ENCODE results near the gene WDTC1. TPM values are rescaled to one million over a fixed set of nuclear protein-coding genes. Genes with fewer than 3 reads are reported as not detected.

The WDTC1 gene
- total and polyA plus RNA-seq, 2 of the 13 experiments (the other 11 are each of a cell fraction or from before 2014, with no cell fraction given), result 5.5 TPM

DNA sequence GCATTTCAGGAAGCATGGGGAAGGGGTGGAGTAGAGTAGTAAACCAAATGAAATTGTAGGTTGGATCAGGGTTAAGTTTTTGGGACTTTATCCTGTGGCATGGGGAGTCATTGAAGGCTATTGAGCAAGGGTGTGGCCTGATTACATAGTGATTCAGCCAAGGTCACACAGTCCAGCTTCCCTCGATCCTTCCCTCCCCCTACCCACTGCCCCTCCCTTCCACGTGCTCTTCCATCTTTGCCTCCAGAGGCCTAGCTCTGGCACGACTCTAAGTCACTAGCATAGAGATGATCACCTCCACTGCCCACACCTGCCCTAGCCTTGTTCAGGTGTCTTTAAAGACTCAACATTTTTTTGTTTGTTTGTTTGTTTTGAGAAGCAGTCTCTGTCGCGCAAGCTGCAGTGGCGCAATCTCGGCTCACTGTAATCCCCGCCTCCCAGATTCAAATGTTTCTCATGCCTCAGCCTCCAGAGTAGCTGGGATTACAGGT lies 42.3 kb upstream of the WDTC1 start (continued):
- TF ChIP-seq, protein P1, sequence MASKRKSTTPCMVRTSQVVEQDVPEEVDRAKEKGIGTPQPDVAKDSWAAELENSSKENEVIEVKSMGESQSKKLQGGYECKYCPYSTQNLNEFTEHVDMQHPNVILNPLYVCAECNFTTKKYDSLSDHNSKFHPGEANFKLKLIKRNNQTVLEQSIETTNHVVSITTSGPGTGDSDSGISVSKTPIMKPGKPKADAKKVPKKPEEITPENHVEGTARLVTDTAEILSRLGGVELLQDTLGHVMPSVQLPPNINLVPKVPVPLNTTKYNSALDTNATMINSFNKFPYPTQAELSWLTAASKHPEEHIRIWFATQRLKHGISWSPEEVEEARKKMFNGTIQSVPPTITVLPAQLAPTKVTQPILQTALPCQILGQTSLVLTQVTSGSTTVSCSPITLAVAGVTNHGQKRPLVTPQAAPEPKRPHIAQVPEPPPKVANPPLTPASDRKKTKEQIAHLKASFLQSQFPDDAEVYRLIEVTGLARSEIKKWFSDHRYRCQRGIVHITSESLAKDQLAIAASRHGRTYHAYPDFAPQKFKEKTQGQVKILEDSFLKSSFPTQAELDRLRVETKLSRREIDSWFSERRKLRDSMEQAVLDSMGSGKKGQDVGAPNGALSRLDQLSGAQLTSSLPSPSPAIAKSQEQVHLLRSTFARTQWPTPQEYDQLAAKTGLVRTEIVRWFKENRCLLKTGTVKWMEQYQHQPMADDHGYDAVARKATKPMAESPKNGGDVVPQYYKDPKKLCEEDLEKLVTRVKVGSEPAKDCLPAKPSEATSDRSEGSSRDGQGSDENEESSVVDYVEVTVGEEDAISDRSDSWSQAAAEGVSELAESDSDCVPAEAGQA (IDR thresholded peaks at IDR 0.05; ENCODE audit: low read depth), result no peak
- TF ChIP-seq, protein P1 (CRISPR knock-in tag; IDR thresholded peaks at IDR 0.05; ENCODE audit: borderline replicate concordance), result no peak
- TF ChIP-seq ZNF343 (CRISPR knock-in tag; IDR thresholded peaks at IDR 0.05) (no peak), ZSCAN9 (CRISPR knock-in tag; IDR thresholded peaks at IDR 0.05; ENCODE audit: borderline replicate concordance) (no peak), MIER3 (CRISPR knock-in tag; IDR thresholded peaks at IDR 0.05; ENCODE audit: borderline replicate concordance) (peak; percentile 52; the same call in 1 of the 2 replicates), NFE2 (CRISPR knock-in tag; IDR thresholded peaks at IDR 0.05) (no peak), ZFX (CRISPR knock-in tag; IDR thresholded peaks at IDR 0.05; ENCODE audit: low read depth) (peak; percentile 79), ARNT2 (CRISPR knock-in tag; IDR thresholded peaks at IDR 0.05; ENCODE audit: low read depth) (no peak), ZNF674 (CRISPR knock-in tag; IDR thresholded peaks at IDR 0.05; ENCODE audit: low read depth) (no peak), NFATC3 (CRISPR knock-in tag; IDR thresholded peaks at IDR 0.05) (no peak), ZNF121 (CRISPR knock-in tag; IDR thresholded peaks at IDR 0.05) (no peak), RBAK (CRISPR knock-in tag; IDR thresholded peaks at IDR 0.05) (no peak), PHF5A (CRISPR knock-in tag; IDR thresholded peaks at IDR 0.05; ENCODE audit: low read depth, unreplicated experiment) (no peak), ZNF264 (CRISPR knock-in tag; IDR thresholded peaks at IDR 0.05) (no peak), FOXC1 (CRISPR knock-in tag; IDR thresholded peaks at IDR 0.05; ENCODE audit: borderline replicate concordance) (peak; percentile 36; the same call in 1 of the 2 replicates), ZNF296 (CRISPR knock-in tag; conservative IDR thresholded peaks at IDR 0.05) (no peak), ZNF776 (CRISPR knock-in tag; IDR thresholded peaks at IDR 0.05) (no peak), KMT2A (CRISPR knock-in tag; IDR thresholded peaks at IDR 0.05) (no peak), NR2F6 (IDR thresholded peaks at IDR 0.05) (no peak), NR2F6 (CRISPR knock-in tag; IDR thresholded peaks at IDR 0.05) (peak; percentile 58)
- TF ChIP-seq, protein P2, sequence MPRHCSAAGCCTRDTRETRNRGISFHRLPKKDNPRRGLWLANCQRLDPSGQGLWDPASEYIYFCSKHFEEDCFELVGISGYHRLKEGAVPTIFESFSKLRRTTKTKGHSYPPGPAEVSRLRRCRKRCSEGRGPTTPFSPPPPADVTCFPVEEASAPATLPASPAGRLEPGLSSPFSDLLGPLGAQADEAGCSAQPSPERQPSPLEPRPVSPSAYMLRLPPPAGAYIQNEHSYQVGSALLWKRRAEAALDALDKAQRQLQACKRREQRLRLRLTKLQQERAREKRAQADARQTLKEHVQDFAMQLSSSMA (CRISPR knock-in tag; IDR thresholded peaks at IDR 0.05), result no peak
- TF ChIP-seq, protein P3, sequence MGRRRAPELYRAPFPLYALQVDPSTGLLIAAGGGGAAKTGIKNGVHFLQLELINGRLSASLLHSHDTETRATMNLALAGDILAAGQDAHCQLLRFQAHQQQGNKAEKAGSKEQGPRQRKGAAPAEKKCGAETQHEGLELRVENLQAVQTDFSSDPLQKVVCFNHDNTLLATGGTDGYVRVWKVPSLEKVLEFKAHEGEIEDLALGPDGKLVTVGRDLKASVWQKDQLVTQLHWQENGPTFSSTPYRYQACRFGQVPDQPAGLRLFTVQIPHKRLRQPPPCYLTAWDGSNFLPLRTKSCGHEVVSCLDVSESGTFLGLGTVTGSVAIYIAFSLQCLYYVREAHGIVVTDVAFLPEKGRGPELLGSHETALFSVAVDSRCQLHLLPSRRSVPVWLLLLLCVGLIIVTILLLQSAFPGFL (CRISPR knock-in tag; IDR thresholded peaks at IDR 0.05), result no peak
- TF ChIP-seq, protein P4, sequence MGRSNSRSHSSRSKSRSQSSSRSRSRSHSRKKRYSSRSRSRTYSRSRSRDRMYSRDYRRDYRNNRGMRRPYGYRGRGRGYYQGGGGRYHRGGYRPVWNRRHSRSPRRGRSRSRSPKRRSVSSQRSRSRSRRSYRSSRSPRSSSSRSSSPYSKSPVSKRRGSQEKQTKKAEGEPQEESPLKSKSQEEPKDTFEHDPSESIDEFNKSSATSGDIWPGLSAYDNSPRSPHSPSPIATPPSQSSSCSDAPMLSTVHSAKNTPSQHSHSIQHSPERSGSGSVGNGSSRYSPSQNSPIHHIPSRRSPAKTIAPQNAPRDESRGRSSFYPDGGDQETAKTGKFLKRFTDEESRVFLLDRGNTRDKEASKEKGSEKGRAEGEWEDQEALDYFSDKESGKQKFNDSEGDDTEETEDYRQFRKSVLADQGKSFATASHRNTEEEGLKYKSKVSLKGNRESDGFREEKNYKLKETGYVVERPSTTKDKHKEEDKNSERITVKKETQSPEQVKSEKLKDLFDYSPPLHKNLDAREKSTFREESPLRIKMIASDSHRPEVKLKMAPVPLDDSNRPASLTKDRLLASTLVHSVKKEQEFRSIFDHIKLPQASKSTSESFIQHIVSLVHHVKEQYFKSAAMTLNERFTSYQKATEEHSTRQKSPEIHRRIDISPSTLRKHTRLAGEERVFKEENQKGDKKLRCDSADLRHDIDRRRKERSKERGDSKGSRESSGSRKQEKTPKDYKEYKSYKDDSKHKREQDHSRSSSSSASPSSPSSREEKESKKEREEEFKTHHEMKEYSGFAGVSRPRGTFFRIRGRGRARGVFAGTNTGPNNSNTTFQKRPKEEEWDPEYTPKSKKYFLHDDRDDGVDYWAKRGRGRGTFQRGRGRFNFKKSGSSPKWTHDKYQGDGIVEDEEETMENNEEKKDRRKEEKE (IDR thresholded peaks at IDR 0.05), result no peak
